Measurements from ENCODE around the gene C4A.
"Not testable (repeated sequence)": the region's sequence is repeated elsewhere in the genome, so short reads cannot be mapped to it uniquely, and the experiment has no call there.

GRCh38 chr6:31976065-31976464 is 5.8 kb upstream of the C4A start:
- TF ChIP-seq CTCF, POLR2A, EP300 (IDR thresholded peaks at IDR 0.05): not testable (repeated sequence)
